ENCODE data around the gene PPP6R2.

GRCh38 chr22:50303515-50303847, 39.6 kb upstream of the PPP6R2 start:
- TF ChIP-seq RAD21 (IDR thresholded peaks at IDR 0.05; ENCODE audit: low read depth) = no peak
- TF ChIP-seq, protein P1, sequence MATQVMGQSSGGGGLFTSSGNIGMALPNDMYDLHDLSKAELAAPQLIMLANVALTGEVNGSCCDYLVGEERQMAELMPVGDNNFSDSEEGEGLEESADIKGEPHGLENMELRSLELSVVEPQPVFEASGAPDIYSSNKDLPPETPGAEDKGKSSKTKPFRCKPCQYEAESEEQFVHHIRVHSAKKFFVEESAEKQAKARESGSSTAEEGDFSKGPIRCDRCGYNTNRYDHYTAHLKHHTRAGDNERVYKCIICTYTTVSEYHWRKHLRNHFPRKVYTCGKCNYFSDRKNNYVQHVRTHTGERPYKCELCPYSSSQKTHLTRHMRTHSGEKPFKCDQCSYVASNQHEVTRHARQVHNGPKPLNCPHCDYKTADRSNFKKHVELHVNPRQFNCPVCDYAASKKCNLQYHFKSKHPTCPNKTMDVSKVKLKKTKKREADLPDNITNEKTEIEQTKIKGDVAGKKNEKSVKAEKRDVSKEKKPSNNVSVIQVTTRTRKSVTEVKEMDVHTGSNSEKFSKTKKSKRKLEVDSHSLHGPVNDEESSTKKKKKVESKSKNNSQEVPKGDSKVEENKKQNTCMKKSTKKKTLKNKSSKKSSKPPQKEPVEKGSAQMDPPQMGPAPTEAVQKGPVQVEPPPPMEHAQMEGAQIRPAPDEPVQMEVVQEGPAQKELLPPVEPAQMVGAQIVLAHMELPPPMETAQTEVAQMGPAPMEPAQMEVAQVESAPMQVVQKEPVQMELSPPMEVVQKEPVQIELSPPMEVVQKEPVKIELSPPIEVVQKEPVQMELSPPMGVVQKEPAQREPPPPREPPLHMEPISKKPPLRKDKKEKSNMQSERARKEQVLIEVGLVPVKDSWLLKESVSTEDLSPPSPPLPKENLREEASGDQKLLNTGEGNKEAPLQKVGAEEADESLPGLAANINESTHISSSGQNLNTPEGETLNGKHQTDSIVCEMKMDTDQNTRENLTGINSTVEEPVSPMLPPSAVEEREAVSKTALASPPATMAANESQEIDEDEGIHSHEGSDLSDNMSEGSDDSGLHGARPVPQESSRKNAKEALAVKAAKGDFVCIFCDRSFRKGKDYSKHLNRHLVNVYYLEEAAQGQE (IDR thresholded peaks at IDR 0.05; ENCODE audit: low read depth) = no peak
- TF ChIP-seq TAF1 (IDR thresholded peaks at IDR 0.05; ENCODE audit: low read depth) = no peak
- no peak for TF ChIP-seq EGR1 (IDR thresholded peaks at IDR 0.05)
- TF ChIP-seq NFIC (IDR thresholded peaks at IDR 0.05) = no peak
- TF ChIP-seq YY1 (IDR thresholded peaks at IDR 0.05; ENCODE audit: low read depth) = no peak
- TF ChIP-seq, protein P2, sequence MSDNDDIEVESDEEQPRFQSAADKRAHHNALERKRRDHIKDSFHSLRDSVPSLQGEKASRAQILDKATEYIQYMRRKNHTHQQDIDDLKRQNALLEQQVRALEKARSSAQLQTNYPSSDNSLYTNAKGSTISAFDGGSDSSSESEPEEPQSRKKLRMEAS (IDR thresholded peaks at IDR 0.05) = no peak
- TF ChIP-seq EP300 (IDR thresholded peaks at IDR 0.05; ENCODE audit: borderline replicate concordance) = no peak
- TF ChIP-seq CEBPB (IDR thresholded peaks at IDR 0.05) = no peak
- no peak for TF ChIP-seq FOXM1 (IDR thresholded peaks at IDR 0.05; ENCODE audit: borderline replicate concordance, low read depth)
